DOHH2 (cell line): ENCODE measurements around the gene E2F6.

Experiments
- CTCF ChIP-seq: fragments of 200-600 bp; sonication (generic); IDR thresholded peaks from one replicate; pipeline ENCODE4 v1.5.1; 2014; ENCODE audit warnings: antibody characterized with exemption, mild to moderate bottlenecking, low read depth, low read length; ENCODE audit not compliant: poor library complexity, severe bottlenecking
- EZH2phosphoT487 ChIP-seq: fragments of 200-600 bp; sonication (generic); IDR thresholded peaks from 2 replicates; pipeline ENCODE4 v1.6.1; 2017; ENCODE audit warnings: borderline replicate concordance, mild to moderate bottlenecking, antibody characterized with exemption, low read length, moderate library complexity, mixed read lengths

- no peak for TF ChIP-seq CTCF
- TF ChIP-seq EZH2phosphoT487 = no peak
Measured at GRCh38 chr2:11404376-11405073, 61.4 kb downstream of the E2F6 start.
